Upper lobe of right lung (tissue), 1 donor: Measurements from ENCODE around the gene SUMF2. TPM values are rescaled to one million over a fixed set of nuclear protein-coding genes. Genes with fewer than 3 reads are reported as not detected.
"Not testable (repeated sequence)": the region's sequence is repeated elsewhere in the genome, so short reads cannot be mapped to it uniquely, and the experiment has no call there.

ENCODE experiments used
- ATAC-seq: fragments of 200-7000 bp; cut with Tn5 transposase; one replicate; pipeline ENCODE4 v1.9.1; 2020; ENCODE audit warnings: mild to moderate bottlenecking, moderate library complexity
- DNase-seq: peaks from one replicate; pipeline ENCODE4 v3.0.0-alpha.2; 2020
- H3K27ac ChIP-seq: fragments of 200-600 bp; one replicate; pipeline ENCODE4 v1.8.0; 2022
- H3K27me3 ChIP-seq: fragments of 200-600 bp; one replicate; pipeline ENCODE4 v1.8.0; 2022; ENCODE audit warnings: mild to moderate bottlenecking
- H3K36me3 ChIP-seq: fragments of 200-600 bp; one replicate; pipeline ENCODE4 v1.8.0; 2022
- H3K4me1 ChIP-seq: fragments of 200-600 bp; one replicate; pipeline ENCODE4 v1.8.0; 2022
- H3K4me3 ChIP-seq: fragments of 200-600 bp; one replicate; pipeline ENCODE4 v1.8.0; 2022; ENCODE audit warnings: mild to moderate bottlenecking
- H3K9me3 ChIP-seq: fragments of 200-600 bp; one replicate; pipeline ENCODE4 v1.8.0; 2022
- intact Hi-C: fragments of 100-400 bp; cut with DNase I; formaldehyde crosslinking; loops from one replicate; pipeline ENCODE4 v1.11.0; 2022
- total RNA-seq: library from RNA; stranded (reverse); fragmentation: NEBNext Ultra II Directional; extraction: Animal tissue kit (Norgen Biotek cat#: 25700); gene quantifications from one replicate; pipeline ENCODE4 v1.2.1, GENCODE V29; 2021
- TF ChIP-seq, protein P1 (sequence below): fragments of 200-600 bp; IDR thresholded peaks from one replicate; pipeline ENCODE4 v1.8.0; 2022; ENCODE audit warnings: antibody characterized with exemption
- donor health status: DM: no; HTN: yes; CAD: no; lungs with severe emphysema.

The SUMF2 gene
- total RNA-seq, 1 donor from 2014 or later, result 167 TPM

DNA sequence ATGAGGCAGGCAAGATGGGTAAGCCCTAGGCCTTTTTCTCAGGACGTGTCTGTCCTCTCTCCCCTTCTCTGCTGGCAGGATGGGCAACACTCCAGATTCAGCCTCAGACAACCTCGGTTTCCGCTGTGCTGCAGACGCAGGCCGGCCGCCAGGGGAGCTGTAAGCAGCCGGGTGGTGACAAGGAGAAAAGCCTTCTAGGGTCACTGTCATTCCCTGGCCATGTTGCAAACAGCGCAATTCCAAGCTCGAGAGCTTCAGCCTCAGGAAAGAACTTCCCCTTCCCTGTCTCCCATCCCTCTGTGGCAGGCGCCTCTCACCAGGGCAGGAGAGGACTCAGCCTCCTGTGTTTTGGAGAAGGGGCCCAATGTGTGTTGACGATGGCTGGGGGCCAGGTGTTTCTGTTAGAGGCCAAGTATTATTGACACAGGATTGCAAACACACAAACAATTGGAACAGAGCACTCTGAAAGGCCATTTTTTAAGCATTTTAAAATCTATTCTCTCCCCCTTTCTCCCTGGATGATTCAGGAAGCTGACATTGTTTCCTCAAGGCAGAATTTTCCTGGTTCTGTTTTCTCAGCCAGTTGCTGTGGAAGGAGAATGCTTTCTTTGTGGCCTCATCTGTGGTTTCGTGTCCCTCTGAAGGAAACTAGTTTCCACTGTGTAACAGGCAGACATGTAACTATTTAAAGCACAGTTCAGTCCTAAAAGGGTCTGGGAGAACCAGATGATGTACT lies 15.5 kb downstream of the SUMF2 start:
- TF ChIP-seq, protein P1, sequence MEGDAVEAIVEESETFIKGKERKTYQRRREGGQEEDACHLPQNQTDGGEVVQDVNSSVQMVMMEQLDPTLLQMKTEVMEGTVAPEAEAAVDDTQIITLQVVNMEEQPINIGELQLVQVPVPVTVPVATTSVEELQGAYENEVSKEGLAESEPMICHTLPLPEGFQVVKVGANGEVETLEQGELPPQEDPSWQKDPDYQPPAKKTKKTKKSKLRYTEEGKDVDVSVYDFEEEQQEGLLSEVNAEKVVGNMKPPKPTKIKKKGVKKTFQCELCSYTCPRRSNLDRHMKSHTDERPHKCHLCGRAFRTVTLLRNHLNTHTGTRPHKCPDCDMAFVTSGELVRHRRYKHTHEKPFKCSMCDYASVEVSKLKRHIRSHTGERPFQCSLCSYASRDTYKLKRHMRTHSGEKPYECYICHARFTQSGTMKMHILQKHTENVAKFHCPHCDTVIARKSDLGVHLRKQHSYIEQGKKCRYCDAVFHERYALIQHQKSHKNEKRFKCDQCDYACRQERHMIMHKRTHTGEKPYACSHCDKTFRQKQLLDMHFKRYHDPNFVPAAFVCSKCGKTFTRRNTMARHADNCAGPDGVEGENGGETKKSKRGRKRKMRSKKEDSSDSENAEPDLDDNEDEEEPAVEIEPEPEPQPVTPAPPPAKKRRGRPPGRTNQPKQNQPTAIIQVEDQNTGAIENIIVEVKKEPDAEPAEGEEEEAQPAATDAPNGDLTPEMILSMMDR, result peak; percentile 55
- H3K36me3 ChIP-seq, result peaks cover 30% of the 10 kb centered on the region

DNA sequence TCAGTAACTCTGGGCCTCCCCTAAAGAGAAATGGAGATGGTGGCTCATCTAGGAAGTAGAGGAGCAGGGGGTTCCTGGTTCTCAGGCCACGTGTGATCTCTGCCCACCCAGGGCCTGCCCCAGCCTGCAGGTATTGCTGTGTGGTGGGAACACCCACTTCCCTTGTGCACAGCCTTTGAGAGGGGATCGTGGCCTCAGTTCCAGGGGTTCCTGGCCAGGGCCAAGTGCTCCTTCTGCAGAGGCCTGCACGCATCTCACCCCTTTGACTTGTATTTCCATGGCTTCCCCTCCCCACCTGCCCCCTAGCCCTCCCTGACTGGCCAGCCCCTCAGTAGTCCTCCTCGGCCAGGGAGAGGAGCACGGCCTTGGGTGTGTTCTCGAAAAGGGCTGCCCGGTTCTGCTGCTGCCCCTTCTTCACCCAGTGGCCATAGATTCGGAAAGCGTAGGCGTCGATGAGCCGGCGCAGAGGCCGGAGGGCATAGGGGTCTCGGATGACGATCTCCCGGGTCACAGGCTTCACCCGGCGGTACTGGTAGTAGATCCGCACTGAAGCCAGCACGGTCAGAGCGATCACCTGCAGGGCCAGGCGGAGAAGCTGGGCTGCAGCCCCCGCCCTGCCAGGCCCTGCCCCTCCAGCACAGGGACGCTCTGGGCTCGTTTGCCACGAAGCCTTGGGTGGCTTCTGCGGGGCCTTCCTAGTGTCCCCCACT lies 16.8 kb downstream of the SUMF2 start:
- intact Hi-C loops, H3K27me3 ChIP-seq, H3K4me3 ChIP-seq, H3K9me3 ChIP-seq, H3K4me1 ChIP-seq, H3K27ac ChIP-seq, ATAC-seq: not testable (repeated sequence)
- peaks cover 39% of the 10 kb centered on the region for H3K36me3 ChIP-seq
- DNase-seq, result peak; percentile 57

More for the DNA sequence above, 15.5 kb downstream of the SUMF2 start:
- ATAC-seq, result peak; percentile 54
- no peaks in the 10 kb centered on the region for H3K9me3 ChIP-seq
- H3K4me3 ChIP-seq, result no peak overlapping the region
- no peaks in the 10 kb centered on the region for H3K27me3 ChIP-seq
- intact Hi-C loops, result loop anchor here (5.0 kb wide), 1 partner anchor 77 kb away; no protein-coding TSS in a partner anchor
- peaks cover 9% of the 10 kb centered on the region for H3K4me1 ChIP-seq
- peak overlapping the region; percentile 44 for H3K27ac ChIP-seq
- peak; percentile 71 for DNase-seq

DNA sequence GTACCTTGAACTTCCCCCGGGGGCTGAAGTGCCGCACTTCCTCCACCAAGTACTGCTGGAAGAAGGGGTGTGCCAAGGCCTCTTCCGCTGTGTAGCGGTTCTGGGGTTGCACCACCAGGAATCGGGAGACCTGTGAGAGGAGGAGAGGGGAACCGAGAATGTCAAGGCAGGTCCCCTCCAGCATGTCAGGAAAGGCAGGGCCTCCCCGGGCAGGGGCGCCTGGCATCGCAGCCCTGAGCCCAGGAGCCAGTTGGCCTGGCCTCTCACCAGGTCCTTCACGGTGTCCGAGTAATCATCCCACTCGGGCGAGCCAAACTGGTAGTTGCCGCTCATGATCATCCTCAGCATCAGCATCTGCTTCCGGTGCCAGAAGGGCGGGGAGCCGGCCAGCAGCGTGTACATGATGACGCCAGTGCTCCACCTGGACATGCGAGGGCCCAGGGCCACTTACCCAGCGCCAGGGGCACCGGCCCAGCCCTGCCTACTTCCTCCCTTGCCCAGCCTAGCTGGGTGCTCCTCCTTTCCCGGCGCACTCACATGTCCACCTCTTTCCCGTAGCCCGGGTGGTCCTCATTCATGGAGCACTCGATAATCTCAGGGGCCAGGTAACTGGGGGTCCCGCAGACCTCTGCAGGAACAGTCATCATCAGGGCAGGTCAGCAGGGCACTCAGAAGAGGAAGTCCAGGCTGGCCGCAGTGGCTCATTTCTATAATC lies 17.7 kb downstream of the SUMF2 start:
- Histone ChIP-seq H3K27me3 (no peaks in the 10 kb centered on the region), H3K4me3 (no peak overlapping the region), H3K27ac (no peak overlapping the region), H3K9me3 (no peaks in the 10 kb centered on the region), H3K36me3 (peaks cover 39% of the 10 kb centered on the region), H3K4me1 (peaks cover 9% of the 10 kb centered on the region)
- intact Hi-C loops, result no loop called here
- peak; percentile 52 for DNase-seq
- TF ChIP-seq, protein P1, result no peak
- no peak for ATAC-seq

DNA sequence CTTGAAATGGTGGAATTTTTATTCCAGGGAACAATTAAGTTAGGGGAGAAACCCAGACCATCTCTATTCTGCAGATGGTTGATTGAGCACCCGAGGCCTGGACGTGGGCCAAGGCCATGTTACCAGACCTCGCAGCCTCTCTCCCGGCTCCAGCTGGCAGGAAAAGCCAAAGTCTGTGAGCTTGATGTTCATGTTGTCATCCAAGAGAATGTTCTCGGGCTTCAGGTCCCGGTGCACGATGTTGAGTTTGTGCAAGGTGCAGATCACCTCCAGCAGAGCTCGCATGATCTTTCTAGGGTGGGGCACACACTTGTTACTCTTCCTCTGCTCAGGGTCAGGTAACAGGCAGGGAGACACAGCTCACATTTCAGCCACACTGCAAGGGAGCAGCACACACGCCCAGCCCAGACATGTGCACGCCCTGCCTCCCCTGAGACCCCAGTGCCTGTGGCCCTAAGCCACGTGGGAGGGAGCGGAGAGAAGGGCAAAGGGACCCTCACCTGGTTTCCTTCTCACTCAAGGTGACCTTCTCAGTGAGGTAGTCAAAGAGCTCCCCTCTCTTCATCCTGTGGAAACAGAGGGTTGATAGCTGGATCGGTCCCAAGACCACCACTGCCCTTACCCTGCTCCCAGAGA lies 19.2 kb downstream of the SUMF2 start:
- no peak for ATAC-seq
- DNase-seq, result peak; percentile 59

DNA sequence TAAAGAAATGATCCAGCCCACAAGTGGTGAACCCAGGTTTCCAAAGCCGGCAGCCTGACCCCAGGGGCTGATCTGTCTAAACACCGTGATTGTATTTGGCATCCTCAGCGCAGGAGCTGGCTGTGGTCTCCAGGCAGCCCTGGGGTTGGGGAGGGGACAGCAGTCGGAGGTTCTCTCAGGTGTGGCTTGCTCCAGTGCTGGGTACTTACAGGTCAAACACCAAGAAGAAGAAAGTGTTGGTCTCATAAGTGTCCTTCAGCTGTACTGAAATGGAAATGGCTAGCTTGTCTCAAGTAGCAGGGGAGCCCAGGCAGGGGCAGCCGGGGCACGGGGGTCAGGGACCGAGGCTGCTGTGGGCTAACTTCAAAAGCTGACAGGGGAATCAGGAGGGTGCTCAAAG lies 22.7 kb downstream of the SUMF2 start:
- intact Hi-C loops, result no loop called here
- no peaks in the 10 kb centered on the region for H3K9me3 ChIP-seq
- H3K27me3 ChIP-seq, result no peaks in the 10 kb centered on the region
- H3K4me1 ChIP-seq, result no peaks in the 10 kb centered on the region
- no peak overlapping the region for H3K27ac ChIP-seq
- ATAC-seq, result no peak
- TF ChIP-seq, protein P1, result no peak
- no peak overlapping the region for H3K4me3 ChIP-seq
- H3K36me3 ChIP-seq, result peaks cover 16% of the 10 kb centered on the region
- no peak for DNase-seq

More for the DNA sequence above, 19.2 kb downstream of the SUMF2 start:
- Histone ChIP-seq H3K9me3 (no peaks in the 10 kb centered on the region), H3K4me1 (peaks cover 9% of the 10 kb centered on the region), H3K36me3 (peaks cover 31% of the 10 kb centered on the region), H3K27me3 (no peaks in the 10 kb centered on the region), H3K4me3 (no peak overlapping the region), H3K27ac (no peak overlapping the region)
- intact Hi-C loops, result no loop called here
- TF ChIP-seq, protein P1, result no peak
